SK-N-SH (cell line): ENCODE results near the gene ARHGAP11A. TPM values are rescaled to one million over a fixed set of nuclear protein-coding genes. Genes with fewer than 3 reads are reported as not detected.
A peak's percentile ranks its signal among the peaks of the same experiment; 100 is the strongest.

ENCODE experiments used
- CTCF ChIA-PET: fragments of 300-600, 350-600 bp; formaldehyde crosslinking; extraction: SDS; loops from one replicate; lab custom pipeline; 2021; lab: Yijun Ruan, JAX
- POLR2A ChIA-PET: fragments of 350-600 bp; sonication (Branson Sonifier 250); formaldehyde crosslinking; extraction: SDS; loops from one replicate; lab custom pipeline; 2020; ENCODE audit warnings: antibody characterized with exemption, inconsistent platforms; lab: Yijun Ruan, JAX
- DNase-seq: peaks from one replicate; pipeline ENCODE4 v3.0.0; 2012
- H2AFZ ChIP-seq: fragments of 200-600 bp; sonication (generic); 2 replicates; pipeline ENCODE4 v1.8.1; 2016; ENCODE audit warnings: antibody characterized with exemption, mild to moderate bottlenecking, low read depth
- H3F3A ChIP-seq: fragments of 200-600 bp; sonication (generic); replicated peaks from 2 replicates; pipeline ENCODE3; 2016; ENCODE audit warnings: antibody characterized with exemption, mild to moderate bottlenecking; ENCODE audit not compliant: insufficient read depth
- H3K27ac ChIP-seq, 2 experiments: fragments of 200-500 bp in 1 of 2; fragments of 200-600 bp in 1 of 2; sonication (Bioruptor generic) in 1 of 2; sonication (generic), shearing (Covaris generic) in 1 of 2; 2 replicates each; pipeline versions ENCODE4 v1.5.1 to v1.6.1; 2014 to 2016; ENCODE audit warnings: low read depth in 2 of 2, inconsistent platforms in 1 of 2, low read length in 1 of 2, mild to moderate bottlenecking in 1 of 2, mixed read lengths in 1 of 2
- H3K27me3 ChIP-seq: fragments of 200-600 bp; sonication (generic), shearing (Covaris generic); 2 replicates; pipeline ENCODE4 v1.6.1; 2016; ENCODE audit warnings: mixed run types; ENCODE audit not compliant: insufficient read depth
- H3K36me3 ChIP-seq, 2 experiments: fragments of 200-500 bp in 1 of 2; fragments of 200-600 bp in 1 of 2; sonication (Bioruptor generic) in 1 of 2; sonication (generic) in 1 of 2; replicated peaks in 1 of 2; 2 replicates each; pipeline versions ENCODE3 to v1.5.1; 2014 to 2016; ENCODE audit warnings: low read length in 1 of 2, mild to moderate bottlenecking in 1 of 2; ENCODE audit not compliant: insufficient read depth in 2 of 2, control insufficient read depth in 1 of 2
- H3K4me1 ChIP-seq, 2 experiments: fragments of 200-500 bp in 1 of 2; fragments of 200-600 bp in 1 of 2; sonication (Bioruptor generic) in 1 of 2; sonication (generic), shearing (Covaris generic) in 1 of 2; 2 replicates each; pipeline versions ENCODE4 v1.5.1 to v1.6.1; 2014 to 2016; ENCODE audit warnings: low read depth in 1 of 2, low read length in 1 of 2, mixed run types in 1 of 2; ENCODE audit not compliant: insufficient read depth in 2 of 2, control insufficient read depth in 1 of 2
- H3K4me2 ChIP-seq: fragments of 200-600 bp; sonication (generic), shearing (Covaris generic); 2 replicates; pipeline ENCODE4 v1.6.1; 2017; ENCODE audit warnings: mixed run types
- H3K4me3 ChIP-seq, 2 experiments: fragments of 200-500 bp in 1 of 2; fragments of 200-600 bp in 1 of 2; sonication (Bioruptor generic) in 1 of 2; sonication (generic), shearing (Covaris generic) in 1 of 2; 2 replicates each; pipeline versions ENCODE4 v1.5.1 to v1.8.1; 2014 to 2016; ENCODE audit warnings: low read depth in 2 of 2, inconsistent platforms in 1 of 2, low read length in 1 of 2, mild to moderate bottlenecking in 1 of 2, mixed read lengths in 1 of 2, moderate library complexity in 1 of 2
- H3K79me2 ChIP-seq: fragments of 200-600 bp; sonication (generic); 2 replicates; pipeline ENCODE4 v1.8.1; 2017; ENCODE audit warnings: mild to moderate bottlenecking; ENCODE audit not compliant: insufficient read depth
- H3K9ac ChIP-seq: fragments of 200-600 bp; sonication (generic); 2 replicates; pipeline ENCODE4 v1.6.1; 2017; ENCODE audit warnings: mixed run types
- H3K9me2 ChIP-seq: fragments of 200-600 bp; sonication (generic); 2 replicates; pipeline ENCODE4 v1.6.1; 2017; ENCODE audit warnings: mixed run types
- H3K9me3 ChIP-seq: fragments of 200-600 bp; sonication (generic); 2 replicates; pipeline ENCODE4 v1.6.1; 2017; ENCODE audit warnings: mixed run types, mild to moderate bottlenecking, moderate library complexity
- H4K20me1 ChIP-seq: fragments of 200-600 bp; sonication (generic); 2 replicates; pipeline ENCODE4 v1.6.1; 2017; ENCODE audit warnings: mild to moderate bottlenecking, mixed run types; ENCODE audit not compliant: insufficient read depth
- CHD2 ChIP-seq: fragments of 150-350 bp; IDR thresholded peaks from 2 replicates; pipeline ENCODE4 v1.6.1; 2018; ENCODE audit warnings: low read length; ENCODE audit not compliant: partially characterized antibody
- ELF1 ChIP-seq: IDR thresholded peaks from 2 replicates; pipeline ENCODE4 v1.4.0; 2012
- EZH2phosphoT487 ChIP-seq: fragments of 200-600 bp; sonication (generic); IDR thresholded peaks from 2 replicates; pipeline ENCODE4 v1.6.1; 2017; ENCODE audit warnings: low read depth, mixed run types, mild to moderate bottlenecking, antibody characterized with exemption, moderate library complexity, borderline replicate concordance
- FOSL2 ChIP-seq: IDR thresholded peaks from 2 replicates; pipeline ENCODE4 v1.4.0; 2012; ENCODE audit warnings: low read depth, mild to moderate bottlenecking, moderate library complexity, borderline replicate concordance
- FOXJ3 ChIP-seq: sonication (generic); formaldehyde crosslinking; IDR thresholded peaks from 2 replicates; pipeline ENCODE4 v1.5.1; 2020; ENCODE audit warnings: mild to moderate bottlenecking, missing genetic modification reagents
- GABPA ChIP-seq: IDR thresholded peaks from 2 replicates; pipeline ENCODE4 v1.4.0; 2012; ENCODE audit warnings: low read depth, mild to moderate bottlenecking
- GATA2 ChIP-seq: sonication (generic); formaldehyde crosslinking; IDR thresholded peaks from 2 replicates; pipeline ENCODE4 v1.5.0; 2020; ENCODE audit warnings: mild to moderate bottlenecking, missing genetic modification reagents
- JUND ChIP-seq: IDR thresholded peaks from 2 replicates; pipeline ENCODE4 v1.4.0; 2012
- MAX ChIP-seq: IDR thresholded peaks from 2 replicates; pipeline ENCODE4 v1.4.0; 2012; ENCODE audit warnings: low read depth
- MXI1 ChIP-seq: IDR thresholded peaks from 2 replicates; pipeline ENCODE4 v1.6.1; 2012; ENCODE audit warnings: mild to moderate bottlenecking, low read depth, low read length, improper control_type of control experiment
- NFIC ChIP-seq: IDR thresholded peaks from 2 replicates; pipeline ENCODE4 v1.4.0; 2012; ENCODE audit warnings: borderline replicate concordance
- NRF1 ChIP-seq: IDR thresholded peaks from 2 replicates; pipeline ENCODE4 v1.6.1; 2012; ENCODE audit warnings: low read depth, mild to moderate bottlenecking, low read length
- PBX3 ChIP-seq: IDR thresholded peaks from 2 replicates; pipeline ENCODE4; 2012
- RAD21 ChIP-seq: IDR thresholded peaks from 2 replicates; pipeline ENCODE4 v1.6.1; 2012; ENCODE audit warnings: mild to moderate bottlenecking, low read length
- RCOR1 ChIP-seq: fragments of 150-350 bp; IDR thresholded peaks from 2 replicates; pipeline ENCODE4 v1.6.1; 2017; ENCODE audit warnings: antibody characterized with exemption, low read length
- RXRA ChIP-seq: IDR thresholded peaks from 2 replicates; pipeline ENCODE4 v1.4.0; 2012; ENCODE audit warnings: low read depth, mild to moderate bottlenecking, borderline replicate concordance
- SIN3A ChIP-seq: IDR thresholded peaks from 2 replicates; pipeline ENCODE4 v1.6.1; 2012; ENCODE audit warnings: low read depth, mild to moderate bottlenecking, low read length, moderate library complexity, borderline replicate concordance
- SMC3 ChIP-seq: IDR thresholded peaks from 2 replicates; pipeline ENCODE4 v1.6.1; 2012; ENCODE audit warnings: low read depth, low read length, improper control_type of control experiment
- TAF1 ChIP-seq: IDR thresholded peaks from 2 replicates; pipeline ENCODE4 v1.6.1; 2012; ENCODE audit warnings: low read depth, mild to moderate bottlenecking, low read length, moderate library complexity, borderline replicate concordance
- TCF12 ChIP-seq: IDR thresholded peaks from 2 replicates; pipeline ENCODE4 v1.4.0; 2012
- TEAD4 ChIP-seq: IDR thresholded peaks from 2 replicates; pipeline ENCODE4 v1.4.0; 2012; ENCODE audit warnings: mild to moderate bottlenecking, borderline replicate concordance; ENCODE audit not compliant: insufficient read depth
- YY1 ChIP-seq: IDR thresholded peaks from 2 replicates; pipeline ENCODE4 v1.4.0; 2012; ENCODE audit warnings: low read depth, mild to moderate bottlenecking
- WGBS: methylation state at CpG from one replicate; pipeline ENCODE4 v1.1.6; 2017; ENCODE audit warnings: low lambda C conversion rate; 5-methylcytosine and 5-hydroxymethylcytosine counted together
- polyA plus RNA-seq, 3 experiments: library from polyadenylated mRNA; depleted of rRNA; stranded (reverse); fragments of >200 nt; gene quantifications; 2 replicates each; pipeline ENCODE4 v1.2.3, GENCODE V29; 2012
- TF ChIP-seq, protein P1 (sequence below): IDR thresholded peaks from 2 replicates; pipeline ENCODE4 v1.4.0; 2012; ENCODE audit warnings: low read depth, borderline replicate concordance
- TF ChIP-seq, protein P2 (sequence below): fragments of 200-600 bp; sonication (generic); IDR thresholded peaks from 2 replicates; pipeline ENCODE4 v1.6.1; 2017; ENCODE audit warnings: antibody characterized with exemption, mild to moderate bottlenecking, moderate library complexity
- TF ChIP-seq, protein P3 (sequence below): IDR thresholded peaks from 2 replicates; pipeline ENCODE4 v1.4.0; 2012; ENCODE audit warnings: low read depth, borderline replicate concordance
- TF ChIP-seq, protein P4 (sequence below): fragments of 150-350 bp; IDR thresholded peaks from 2 replicates; pipeline ENCODE4 v1.6.1; 2017; ENCODE audit warnings: antibody characterized with exemption, low read length, low read depth, borderline replicate concordance

ARHGAP11A gene
- polyA plus RNA-seq, 1 of the 3 experiments (the other 2 are of a cell fraction): 4.8 TPM

GRCh38 chr15:32682569-32682968 lies 67.3 kb downstream of the ARHGAP11A start:
- H3K27me3 ChIP-seq: no peaks in the 10 kb centered on the region
- POLR2A ChIA-PET: no interaction called here
- H3K79me2 ChIP-seq: peaks cover 18% of the 10 kb centered on the region; the same call in 1 of the 2 replicates
- no peaks in the 10 kb centered on the region for H3K9me2 ChIP-seq
- H3K4me2 ChIP-seq: peak overlapping the region; percentile 13
- no peaks in the 10 kb centered on the region for H3K9me3 ChIP-seq
- peaks cover 2 to 37% of the 10 kb centered on the region in 2 experiments for H3K4me1 ChIP-seq
- DNase-seq: no peak
- H3K27ac ChIP-seq: peak overlapping the region; percentile 70 to 98
- H3K9ac ChIP-seq: peak overlapping the region; percentile 71
- H4K20me1 ChIP-seq: no peaks in the 10 kb centered on the region
- no peak overlapping the region for H3K4me3 ChIP-seq
- WGBS: 63% methylated on average over 3 of the region's 3 CpGs
- CTCF ChIA-PET: no interaction called here
- H3K36me3 ChIP-seq: no peaks in the 10 kb centered on the region
- H2AFZ ChIP-seq: peak overlapping the region; percentile 19; the same call in 1 of the 2 replicates
- H3F3A ChIP-seq: peaks cover 46% of the 10 kb centered on the region
- no peak for TF ChIP-seq GABPA
- no peak for TF ChIP-seq NRF1
- no peak for TF ChIP-seq SMC3
- TF ChIP-seq, protein P1, sequence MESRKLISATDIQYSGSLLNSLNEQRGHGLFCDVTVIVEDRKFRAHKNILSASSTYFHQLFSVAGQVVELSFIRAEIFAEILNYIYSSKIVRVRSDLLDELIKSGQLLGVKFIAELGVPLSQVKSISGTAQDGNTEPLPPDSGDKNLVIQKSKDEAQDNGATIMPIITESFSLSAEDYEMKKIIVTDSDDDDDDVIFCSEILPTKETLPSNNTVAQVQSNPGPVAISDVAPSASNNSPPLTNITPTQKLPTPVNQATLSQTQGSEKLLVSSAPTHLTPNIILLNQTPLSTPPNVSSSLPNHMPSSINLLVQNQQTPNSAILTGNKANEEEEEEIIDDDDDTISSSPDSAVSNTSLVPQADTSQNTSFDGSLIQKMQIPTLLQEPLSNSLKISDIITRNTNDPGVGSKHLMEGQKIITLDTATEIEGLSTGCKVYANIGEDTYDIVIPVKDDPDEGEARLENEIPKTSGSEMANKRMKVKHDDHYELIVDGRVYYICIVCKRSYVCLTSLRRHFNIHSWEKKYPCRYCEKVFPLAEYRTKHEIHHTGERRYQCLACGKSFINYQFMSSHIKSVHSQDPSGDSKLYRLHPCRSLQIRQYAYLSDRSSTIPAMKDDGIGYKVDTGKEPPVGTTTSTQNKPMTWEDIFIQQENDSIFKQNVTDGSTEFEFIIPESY: no peak
- TF ChIP-seq, protein P2, sequence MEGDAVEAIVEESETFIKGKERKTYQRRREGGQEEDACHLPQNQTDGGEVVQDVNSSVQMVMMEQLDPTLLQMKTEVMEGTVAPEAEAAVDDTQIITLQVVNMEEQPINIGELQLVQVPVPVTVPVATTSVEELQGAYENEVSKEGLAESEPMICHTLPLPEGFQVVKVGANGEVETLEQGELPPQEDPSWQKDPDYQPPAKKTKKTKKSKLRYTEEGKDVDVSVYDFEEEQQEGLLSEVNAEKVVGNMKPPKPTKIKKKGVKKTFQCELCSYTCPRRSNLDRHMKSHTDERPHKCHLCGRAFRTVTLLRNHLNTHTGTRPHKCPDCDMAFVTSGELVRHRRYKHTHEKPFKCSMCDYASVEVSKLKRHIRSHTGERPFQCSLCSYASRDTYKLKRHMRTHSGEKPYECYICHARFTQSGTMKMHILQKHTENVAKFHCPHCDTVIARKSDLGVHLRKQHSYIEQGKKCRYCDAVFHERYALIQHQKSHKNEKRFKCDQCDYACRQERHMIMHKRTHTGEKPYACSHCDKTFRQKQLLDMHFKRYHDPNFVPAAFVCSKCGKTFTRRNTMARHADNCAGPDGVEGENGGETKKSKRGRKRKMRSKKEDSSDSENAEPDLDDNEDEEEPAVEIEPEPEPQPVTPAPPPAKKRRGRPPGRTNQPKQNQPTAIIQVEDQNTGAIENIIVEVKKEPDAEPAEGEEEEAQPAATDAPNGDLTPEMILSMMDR: no peak
- TF ChIP-seq, protein P3, sequence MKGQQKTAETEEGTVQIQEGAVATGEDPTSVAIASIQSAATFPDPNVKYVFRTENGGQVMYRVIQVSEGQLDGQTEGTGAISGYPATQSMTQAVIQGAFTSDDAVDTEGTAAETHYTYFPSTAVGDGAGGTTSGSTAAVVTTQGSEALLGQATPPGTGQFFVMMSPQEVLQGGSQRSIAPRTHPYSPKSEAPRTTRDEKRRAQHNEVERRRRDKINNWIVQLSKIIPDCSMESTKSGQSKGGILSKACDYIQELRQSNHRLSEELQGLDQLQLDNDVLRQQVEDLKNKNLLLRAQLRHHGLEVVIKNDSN: no peak
- peak; percentile 69; the same call in 1 of the 2 replicates for TF ChIP-seq TEAD4
- TF ChIP-seq RCOR1: no peak
- peak; percentile 85 for TF ChIP-seq TCF12
- no peak for TF ChIP-seq ELF1
- TF ChIP-seq MAX: peak; percentile 66; the same call in 1 of the 2 replicates
- peak; percentile 87 for TF ChIP-seq PBX3
- peak; percentile 75; the same call in 1 of the 2 replicates for TF ChIP-seq FOSL2
- TF ChIP-seq EZH2phosphoT487: no peak
- no peak for TF ChIP-seq CHD2
- TF ChIP-seq YY1: peak; percentile 45; the same call in 1 of the 2 replicates
- TF ChIP-seq GATA2: no peak
- TF ChIP-seq, protein P4, sequence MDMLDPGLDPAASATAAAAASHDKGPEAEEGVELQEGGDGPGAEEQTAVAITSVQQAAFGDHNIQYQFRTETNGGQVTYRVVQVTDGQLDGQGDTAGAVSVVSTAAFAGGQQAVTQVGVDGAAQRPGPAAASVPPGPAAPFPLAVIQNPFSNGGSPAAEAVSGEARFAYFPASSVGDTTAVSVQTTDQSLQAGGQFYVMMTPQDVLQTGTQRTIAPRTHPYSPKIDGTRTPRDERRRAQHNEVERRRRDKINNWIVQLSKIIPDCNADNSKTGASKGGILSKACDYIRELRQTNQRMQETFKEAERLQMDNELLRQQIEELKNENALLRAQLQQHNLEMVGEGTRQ: no peak
- TF ChIP-seq RAD21: no peak
- TF ChIP-seq JUND: peak; percentile 63
- no peak for TF ChIP-seq MXI1
- TF ChIP-seq FOXJ3: no peak
- peak; percentile 67 for TF ChIP-seq NFIC
- TF ChIP-seq TAF1: no peak
- TF ChIP-seq SIN3A: no peak
- peak; percentile 66; the same call in 1 of the 2 replicates for TF ChIP-seq RXRA
